ENCODE data around the gene ENAM.

ENAM gene

GRCh38 chr4:70628444-70628843, at the start of gene ENAM:
ENAM (plus strand) TSS chr4:70628744; CDS start chr4:70629501, 757 bp downstream.
- no peak for DNase-seq (ENCODE audit: low read depth)

- no peak for DNase-seq (ENCODE audit: low read depth)
These were observed 46.6 kb upstream of the ENAM start for GRCh38 chr4:70581980-70582379.

- DNase-seq (ENCODE audit: low read depth) = no peak
These were observed 44.4 kb upstream of the ENAM start for GRCh38 chr4:70583952-70584834.

- no peak for DNase-seq (ENCODE audit: low read depth)
These were observed 41.7 kb upstream of the ENAM start for GRCh38 chr4:70586841-70587240.

- DNase-seq (ENCODE audit: low read depth) = no peak
These were observed 38.8 kb upstream of the ENAM start for GRCh38 chr4:70589785-70590184.

GRCh38 chr4:70591955-70592582, 36.5 kb upstream of the ENAM start, which contains the start of gene AMBN:
AMBN (plus strand) TSS chr4:70592256; CDS start chr4:70592359, 103 bp downstream.
- no peak for DNase-seq (ENCODE audit: low read depth)

GRCh38 chr4:70594196-70594595, 34.3 kb upstream of the ENAM start:
- no peak for DNase-seq (ENCODE audit: low read depth)

- DNase-seq (ENCODE audit: low read depth) = no peak
These were observed 28.2 kb upstream of the ENAM start for GRCh38 chr4:70600305-70600704.

- DNase-seq (ENCODE audit: low read depth) = no peak
These were observed 27.6 kb upstream of the ENAM start for GRCh38 chr4:70600977-70601376.

- DNase-seq (ENCODE audit: low read depth) = peak; percentile 39
These were observed 27.0 kb upstream of the ENAM start for GRCh38 chr4:70601422-70602039.

- no peak for DNase-seq (ENCODE audit: low read depth)
These were observed 24.7 kb upstream of the ENAM start for GRCh38 chr4:70603856-70604255.

- no peak for DNase-seq (ENCODE audit: low read depth)
These were observed 22.1 kb upstream of the ENAM start for GRCh38 chr4:70606459-70606858.

GRCh38 chr4:70607334-70607853, 21.1 kb upstream of the ENAM start:
- DNase-seq (ENCODE audit: low read depth) = no peak

- no peak for DNase-seq (ENCODE audit: low read depth)
These were observed 20.2 kb upstream of the ENAM start for GRCh38 chr4:70608324-70608723.

- DNase-seq (ENCODE audit: low read depth) = no peak
These were observed 15.0 kb upstream of the ENAM start for GRCh38 chr4:70613306-70614183.

- DNase-seq (ENCODE audit: low read depth) = no peak
These were observed 14.4 kb upstream of the ENAM start for GRCh38 chr4:70614184-70614555.

- no peak for DNase-seq (ENCODE audit: low read depth)
These were observed 9.3 kb upstream of the ENAM start for GRCh38 chr4:70619288-70619687.

- no peak for DNase-seq (ENCODE audit: low read depth)
These were observed 8.8 kb upstream of the ENAM start for GRCh38 chr4:70619778-70620177.

- DNase-seq (ENCODE audit: low read depth) = no peak
These were observed 5.2 kb upstream of the ENAM start for GRCh38 chr4:70623323-70623722.

GRCh38 chr4:70624226-70624793, 4.2 kb upstream of the ENAM start:
- DNase-seq (ENCODE audit: low read depth) = no peak

- no peak for DNase-seq (ENCODE audit: low read depth)
These were observed 924 bp upstream of the ENAM start for GRCh38 chr4:70627620-70628019.
